Measurements from ENCODE around the gene SEC24C.

Gene SEC24C

DNA sequence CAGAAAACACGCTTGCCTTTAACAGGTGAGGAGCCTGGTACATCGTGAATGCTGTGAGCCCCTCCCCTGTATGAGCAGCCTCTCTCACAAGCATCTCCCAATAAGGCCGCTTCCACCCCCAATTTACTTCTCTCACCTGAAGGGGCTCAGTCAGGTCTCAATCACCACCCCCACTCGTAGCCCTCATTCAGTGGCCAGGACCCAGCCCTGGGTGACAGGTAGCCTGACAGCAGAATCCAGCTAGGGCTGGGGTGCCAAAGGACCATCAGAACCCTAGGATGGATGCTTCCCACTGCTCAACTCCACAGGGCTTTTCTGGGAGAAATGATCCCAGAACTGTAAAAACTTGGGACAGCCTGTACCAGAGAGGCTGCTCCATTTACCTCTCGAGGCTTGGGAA is 73.7 kb downstream of the SEC24C start:
- Histone ChIP-seq H3K36me3 (ENCODE audit: control insufficient read depth, insufficient read depth, low read length) (peaks cover 7% of the 10 kb centered on the region), H3K4me3 (replicated peaks; ENCODE audit: low read depth, low read length) (no peak overlapping the region), H3K27me3 (replicated peaks; ENCODE audit: control insufficient read depth, insufficient read depth, low read length) (no peaks in the 10 kb centered on the region)
- TF ChIP-seq, protein P1, sequence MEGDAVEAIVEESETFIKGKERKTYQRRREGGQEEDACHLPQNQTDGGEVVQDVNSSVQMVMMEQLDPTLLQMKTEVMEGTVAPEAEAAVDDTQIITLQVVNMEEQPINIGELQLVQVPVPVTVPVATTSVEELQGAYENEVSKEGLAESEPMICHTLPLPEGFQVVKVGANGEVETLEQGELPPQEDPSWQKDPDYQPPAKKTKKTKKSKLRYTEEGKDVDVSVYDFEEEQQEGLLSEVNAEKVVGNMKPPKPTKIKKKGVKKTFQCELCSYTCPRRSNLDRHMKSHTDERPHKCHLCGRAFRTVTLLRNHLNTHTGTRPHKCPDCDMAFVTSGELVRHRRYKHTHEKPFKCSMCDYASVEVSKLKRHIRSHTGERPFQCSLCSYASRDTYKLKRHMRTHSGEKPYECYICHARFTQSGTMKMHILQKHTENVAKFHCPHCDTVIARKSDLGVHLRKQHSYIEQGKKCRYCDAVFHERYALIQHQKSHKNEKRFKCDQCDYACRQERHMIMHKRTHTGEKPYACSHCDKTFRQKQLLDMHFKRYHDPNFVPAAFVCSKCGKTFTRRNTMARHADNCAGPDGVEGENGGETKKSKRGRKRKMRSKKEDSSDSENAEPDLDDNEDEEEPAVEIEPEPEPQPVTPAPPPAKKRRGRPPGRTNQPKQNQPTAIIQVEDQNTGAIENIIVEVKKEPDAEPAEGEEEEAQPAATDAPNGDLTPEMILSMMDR (IDR thresholded peaks at IDR 0.05; ENCODE audit: insufficient read depth, low read length, poor library complexity, severe bottlenecking) = no peak
- DNase-seq (ENCODE audit: extremely low read depth, insufficient read length) = no peak

DNA sequence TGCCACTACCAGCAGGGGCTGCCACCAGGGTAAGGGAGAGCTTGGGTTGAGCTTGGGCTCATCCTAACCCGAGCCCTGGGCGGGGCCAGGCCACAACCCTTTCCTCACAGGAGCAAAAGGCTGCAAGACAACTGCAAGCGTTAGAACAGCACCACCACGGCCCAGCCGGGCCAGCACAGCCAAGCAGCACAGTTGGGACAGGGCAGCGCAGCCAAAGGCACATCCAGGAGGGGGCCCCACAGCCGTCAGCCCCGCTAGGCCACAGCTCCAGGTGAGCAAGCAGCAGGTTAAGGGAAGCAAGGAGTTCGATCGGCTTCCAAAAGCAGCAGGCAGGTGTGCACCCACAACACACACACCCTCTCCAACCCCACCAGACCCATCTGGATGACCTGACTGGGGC is 74.2 kb downstream of the SEC24C start:
- peaks cover 7% of the 10 kb centered on the region for H3K36me3 ChIP-seq (ENCODE audit: control insufficient read depth, insufficient read depth, low read length)
- H3K4me3 ChIP-seq (replicated peaks; ENCODE audit: low read depth, low read length) = no peak overlapping the region
- no peak for DNase-seq (ENCODE audit: extremely low read depth, insufficient read length)
- H3K27me3 ChIP-seq (replicated peaks; ENCODE audit: control insufficient read depth, insufficient read depth, low read length) = no peaks in the 10 kb centered on the region
- TF ChIP-seq, protein P1 (IDR thresholded peaks at IDR 0.05; ENCODE audit: insufficient read depth, low read length, poor library complexity, severe bottlenecking) = no peak

DNA sequence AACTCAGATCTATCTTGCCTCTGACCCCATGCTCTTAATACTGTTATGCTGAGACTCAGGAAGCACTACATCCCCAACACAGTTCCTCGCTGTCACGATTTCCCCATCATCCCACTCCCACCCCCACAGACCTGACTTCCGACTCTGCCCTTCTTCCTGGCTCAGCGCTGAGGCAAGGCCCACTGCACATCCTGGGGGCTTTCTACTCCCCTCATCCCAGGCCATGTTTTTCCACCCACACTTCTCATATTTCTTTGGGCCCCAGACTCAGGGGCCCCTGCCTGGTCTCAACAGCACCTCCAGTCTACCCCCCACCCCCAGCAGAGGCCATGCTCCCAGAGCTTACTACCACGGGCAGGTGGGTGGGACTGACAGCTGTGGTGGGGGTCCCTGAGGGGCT is 74.9 kb downstream of the SEC24C start:
- TF ChIP-seq, protein P1 (IDR thresholded peaks at IDR 0.05; ENCODE audit: insufficient read depth, low read length, poor library complexity, severe bottlenecking) = no peak
- H3K36me3 ChIP-seq (ENCODE audit: control insufficient read depth, insufficient read depth, low read length) = peaks cover 6% of the 10 kb centered on the region

DNA sequence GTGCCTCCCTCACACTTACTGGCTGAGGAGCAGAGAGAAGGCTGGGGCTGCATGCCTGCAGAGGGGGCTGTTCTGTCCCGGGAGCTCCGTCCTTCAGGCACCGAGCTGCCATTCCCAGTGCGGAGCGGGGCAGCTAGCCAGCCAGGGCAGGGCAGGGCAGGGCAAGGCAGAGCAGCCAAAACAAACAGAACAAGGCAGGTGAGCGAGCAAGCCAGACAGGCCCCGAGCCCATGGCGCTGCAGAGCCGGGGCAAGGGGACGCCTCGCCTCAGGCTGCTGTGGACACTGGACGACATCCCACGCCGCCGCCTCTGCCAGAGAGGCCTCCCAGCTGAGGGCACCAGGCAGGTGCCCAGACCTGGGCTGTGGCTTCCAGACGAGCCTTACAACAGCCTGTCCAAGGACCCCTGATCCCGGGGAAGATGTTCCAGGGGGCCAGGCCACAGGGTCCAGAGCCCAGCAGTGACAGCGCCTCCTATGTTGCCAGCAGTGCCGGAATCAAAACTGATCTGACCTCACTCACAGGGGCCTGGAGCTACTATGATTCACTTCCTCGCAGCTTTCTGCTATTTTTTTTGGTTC is 75.4 kb downstream of the SEC24C start:
- Histone ChIP-seq H3K27me3 (replicated peaks; ENCODE audit: control insufficient read depth, insufficient read depth, low read length) (no peaks in the 10 kb centered on the region), H3K4me3 (replicated peaks; ENCODE audit: low read depth, low read length) (no peak overlapping the region), H3K36me3 (ENCODE audit: control insufficient read depth, insufficient read depth, low read length) (peaks cover 6% of the 10 kb centered on the region)
- no peak for DNase-seq (ENCODE audit: extremely low read depth, insufficient read length)
- TF ChIP-seq, protein P1 (IDR thresholded peaks at IDR 0.05; ENCODE audit: insufficient read depth, low read length, poor library complexity, severe bottlenecking) = no peak

More for the DNA sequence above, 74.9 kb downstream of the SEC24C start:
- H3K4me3 ChIP-seq (replicated peaks; ENCODE audit: low read depth, low read length) = no peak overlapping the region
- no peaks in the 10 kb centered on the region for H3K27me3 ChIP-seq (replicated peaks; ENCODE audit: control insufficient read depth, insufficient read depth, low read length)
- DNase-seq (ENCODE audit: extremely low read depth, insufficient read length) = no peak

Data from GM06990 (cell line).